K562 (cell line): Measurements from ENCODE around the gene SCPEP1.

ENCODE experiments used
- CREB3 ChIP-seq: fragments of 450-650 bp; conservative IDR thresholded peaks from 2 replicates; pipeline ENCODE4 v1.6.1; 2016; ENCODE audit warnings: missing genetic modification characterization, low read depth, mild to moderate bottlenecking, missing compliant biosample characterization, moderate library complexity
- CTCF ChIP-seq, 3 experiments: IDR thresholded peaks in 2 of 3; conservative IDR thresholded peaks in 1 of 3; 2 replicates each; pipeline ENCODE4 v1.5.1; 2011 to 2012; ENCODE audit warnings: low read length in 3 of 3, mild to moderate bottlenecking in 3 of 3, control low read depth in 2 of 3, improper control_type of control experiment in 1 of 3, inconsistent platforms in 1 of 3, low read depth in 1 of 3, mixed read lengths in 1 of 3, moderate library complexity in 1 of 3; ENCODE audit not compliant: insufficient read depth in 2 of 3
- E2F4 ChIP-seq: sonication (generic); formaldehyde crosslinking; IDR thresholded peaks from 2 replicates; pipeline ENCODE4 v1.8.0; 2022; ENCODE audit warnings: mild to moderate bottlenecking, low read depth, missing genetic modification reagents
- EP300 ChIP-seq: IDR thresholded peaks from 2 replicates; pipeline ENCODE4 v1.6.1; 2012; ENCODE audit warnings: low read length, improper control_type of control experiment
- FOSL1 ChIP-seq: fragments of 200-800 bp; sonication (Bioruptor generic); conservative IDR thresholded peaks from 2 replicates; pipeline ENCODE4 v1.6.1; 2016; ENCODE audit warnings: missing genetic modification characterization, missing compliant biosample characterization
- IRF2 ChIP-seq: sonication (generic); formaldehyde crosslinking; IDR thresholded peaks from 2 replicates; pipeline ENCODE4 v1.8.1; 2022; ENCODE audit warnings: mild to moderate bottlenecking, missing genetic modification reagents
- PTBP1 ChIP-seq: fragments of 200-400 bp; formaldehyde crosslinking; IDR thresholded peaks from 2 replicates; pipeline ENCODE4 v1.6.1; 2017; ENCODE audit warnings: low read depth, low read length

- TF ChIP-seq CREB3 (tag): no peak
- no peak for TF ChIP-seq FOSL1 (tag)
- no peak for TF ChIP-seq CTCF (IDR thresholded peaks at IDR 0.05 in 2 of 3, conservative IDR thresholded peaks at IDR 0.05 in 1 of 3; ENCODE audit: insufficient read depth in 2 of 3, low read depth in 1 of 3, low read length in 3 of 3)
- TF ChIP-seq EP300: no peak
- TF ChIP-seq PTBP1: no peak
- TF ChIP-seq IRF2: no peak
- no peak for TF ChIP-seq E2F4
These were observed 30.2 kb upstream of the SCPEP1 start for GRCh38 chr17:56947741-56948140.
